GM12874 (cell line): ENCODE measurements around the gene TMEM25.

Source experiments
- TF ChIP-seq, protein P1 (sequence below): IDR thresholded peaks from 2 replicates; pipeline ENCODE4 v1.5.1; 2011; ENCODE audit warnings: low read depth, mild to moderate bottlenecking, control low read depth, low read length, moderate library complexity; ENCODE audit not compliant: insufficient read depth

TMEM25 gene

GRCh38 chr11:118526688-118527087 lies 4.3 kb upstream of the TMEM25 start:
- TF ChIP-seq, protein P1, sequence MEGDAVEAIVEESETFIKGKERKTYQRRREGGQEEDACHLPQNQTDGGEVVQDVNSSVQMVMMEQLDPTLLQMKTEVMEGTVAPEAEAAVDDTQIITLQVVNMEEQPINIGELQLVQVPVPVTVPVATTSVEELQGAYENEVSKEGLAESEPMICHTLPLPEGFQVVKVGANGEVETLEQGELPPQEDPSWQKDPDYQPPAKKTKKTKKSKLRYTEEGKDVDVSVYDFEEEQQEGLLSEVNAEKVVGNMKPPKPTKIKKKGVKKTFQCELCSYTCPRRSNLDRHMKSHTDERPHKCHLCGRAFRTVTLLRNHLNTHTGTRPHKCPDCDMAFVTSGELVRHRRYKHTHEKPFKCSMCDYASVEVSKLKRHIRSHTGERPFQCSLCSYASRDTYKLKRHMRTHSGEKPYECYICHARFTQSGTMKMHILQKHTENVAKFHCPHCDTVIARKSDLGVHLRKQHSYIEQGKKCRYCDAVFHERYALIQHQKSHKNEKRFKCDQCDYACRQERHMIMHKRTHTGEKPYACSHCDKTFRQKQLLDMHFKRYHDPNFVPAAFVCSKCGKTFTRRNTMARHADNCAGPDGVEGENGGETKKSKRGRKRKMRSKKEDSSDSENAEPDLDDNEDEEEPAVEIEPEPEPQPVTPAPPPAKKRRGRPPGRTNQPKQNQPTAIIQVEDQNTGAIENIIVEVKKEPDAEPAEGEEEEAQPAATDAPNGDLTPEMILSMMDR, result no peak

- TF ChIP-seq, protein P1, result no peak
Observed at GRCh38 chr11:118527109-118527508, 3.9 kb upstream of the TMEM25 start, which contains the start of gene TTC36. Gene TTC36, plus strand, starts transcription at chr11:118527474. Its CDS starts 21 bp downstream, at chr11:118527495.

DNA sequence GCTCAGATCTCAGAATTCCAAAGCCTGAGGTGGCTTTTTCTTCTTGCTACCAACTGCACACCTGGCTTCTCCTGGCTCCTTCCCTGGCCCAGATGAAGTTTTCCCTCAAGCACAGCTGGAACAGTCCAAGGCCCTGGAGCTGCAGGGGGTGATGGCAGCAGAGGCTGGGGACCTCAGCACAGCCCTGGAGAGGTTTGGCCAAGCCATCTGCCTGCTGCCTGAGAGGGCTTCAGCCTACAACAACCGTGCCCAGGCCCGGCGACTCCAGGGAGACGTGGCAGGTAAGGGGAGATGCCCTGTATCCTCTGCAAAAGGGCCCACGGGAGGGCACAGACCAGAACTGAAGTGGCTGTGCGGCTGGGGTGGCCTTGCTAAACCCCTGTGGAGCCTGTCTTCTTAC lies 2.5 kb upstream of the TMEM25 start:
- TF ChIP-seq, protein P1, result no peak

- TF ChIP-seq, protein P1, result no peak
Observed at GRCh38 chr11:118529584-118530175, 1.3 kb upstream of the TMEM25 start.

DNA sequence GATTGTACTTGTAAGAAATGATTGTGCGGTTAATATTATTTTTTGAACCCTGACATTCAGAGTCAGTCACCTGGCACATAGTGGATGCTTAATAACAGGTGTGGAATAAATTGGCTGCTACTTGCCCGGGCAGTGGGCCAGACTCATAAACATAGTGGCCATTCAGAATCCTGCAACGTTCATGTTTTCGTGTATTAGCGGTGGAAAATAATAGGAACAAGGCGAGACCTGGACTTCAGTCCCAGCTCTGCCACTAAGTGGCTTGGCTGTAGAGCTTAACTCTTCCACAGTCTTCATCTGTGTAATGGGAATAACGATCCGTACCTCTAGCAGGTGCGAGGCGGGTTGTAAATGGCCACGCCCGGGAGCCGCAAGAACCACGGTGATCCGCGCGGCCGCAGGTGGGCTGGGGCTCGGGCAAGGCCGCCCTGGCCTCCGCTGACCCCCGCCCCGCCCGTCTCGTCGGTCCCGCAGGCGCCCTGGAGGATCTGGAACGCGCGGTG lies 761 bp upstream of the TMEM25 start:
- TF ChIP-seq, protein P1, result no peak

GRCh38 chr11:118531597-118532084 lies 649 bp downstream of the TMEM25 start:
- TF ChIP-seq, protein P1, result no peak

GRCh38 chr11:118532091-118532490 lies 1.1 kb downstream of the TMEM25 start:
- TF ChIP-seq, protein P1, result no peak
